ENCODE data around the gene SDC1.

- TF ChIP-seq CTCF (IDR thresholded peaks at IDR 0.05; ENCODE audit: insufficient read depth, low read depth, low read length) (no peak), EZH2 (IDR thresholded peaks at IDR 0.05; ENCODE audit: insufficient read depth, low read length) (no peak)
These were observed 24.2 kb upstream of the SDC1 start for GRCh38 chr2:20249170-20249569.

Measured in astrocyte (in vitro differentiated cells and primary cell).